K562 (cell line): Measurements from ENCODE around the gene TRMT10B. TPM values are rescaled to one million over a fixed set of nuclear protein-coding genes. Genes with fewer than 3 reads are reported as not detected.

Experiments used
- ARHGAP35 ChIP-seq: fragments of 450-650 bp; IDR thresholded peaks from 2 replicates; pipeline ENCODE4 v1.6.1; 2018; ENCODE audit not compliant: partially characterized antibody
- CBFA2T2 ChIP-seq: fragments of 450-650 bp; conservative IDR thresholded peaks from 2 replicates; pipeline ENCODE4 v1.6.1; 2017; ENCODE audit warnings: mild to moderate bottlenecking
- CBX5 ChIP-seq: IDR thresholded peaks from 2 replicates; pipeline ENCODE4 v1.6.1; 2014; ENCODE audit warnings: low read depth, borderline replicate concordance
- HDAC3 ChIP-seq: fragments of 450-650 bp; IDR thresholded peaks from 2 replicates; pipeline ENCODE4 v1.6.1; 2018; ENCODE audit warnings: borderline replicate concordance, mild to moderate bottlenecking, moderate library complexity; ENCODE audit not compliant: partially characterized antibody
- HSF4 ChIP-seq: fragments of 250-450 bp; sonication (Bioruptor Pico); IDR thresholded peaks from 2 replicates; pipeline ENCODE4 v2.1.2; 2022; ENCODE audit warnings: mild to moderate bottlenecking, moderate library complexity, borderline replicate concordance
- MCM3 ChIP-seq: fragments of 450-650 bp; IDR thresholded peaks from 2 replicates; pipeline ENCODE4 v1.6.1; 2016
- NFE2 ChIP-seq: IDR thresholded peaks from 2 replicates; pipeline ENCODE4 v1.6.1; 2014; ENCODE audit warnings: antibody characterized with exemption, low read depth
- SREBF2 ChIP-seq: sonication (generic); formaldehyde crosslinking; IDR thresholded peaks from 2 replicates; pipeline ENCODE4 v1.4.0; 2020; ENCODE audit warnings: mild to moderate bottlenecking, missing genetic modification reagents
- TEAD1 ChIP-seq, 2 experiments: fragments of 450-650 bp in 1 of 2; sonication (generic) in 1 of 2; formaldehyde crosslinking; IDR thresholded peaks; 2 replicates each; pipeline versions ENCODE4 v1.4.0 to v1.8.0; 2020 to 2022; ENCODE audit warnings: mild to moderate bottlenecking in 2 of 2, missing genetic modification reagents in 1 of 2
- ZC3H4 ChIP-seq: sonication (generic); formaldehyde crosslinking; IDR thresholded peaks from 2 replicates; pipeline ENCODE4 v1.9.0; 2021; ENCODE audit warnings: missing genetic modification reagents, borderline replicate concordance
- ZNF324 ChIP-seq: fragments of 250-450 bp; sonication (Bioruptor Pico); IDR thresholded peaks from 2 replicates; pipeline ENCODE4 v1.4.0; 2020; ENCODE audit warnings: mild to moderate bottlenecking
- ZNF561 ChIP-seq: fragments of 450-650 bp; formaldehyde crosslinking; conservative IDR thresholded peaks from 2 replicates; pipeline ENCODE4 v1.4.0; 2020; ENCODE audit warnings: mild to moderate bottlenecking, moderate library complexity
- ZNF764 ChIP-seq: fragments of 250-450 bp; sonication (Bioruptor Pico); IDR thresholded peaks from 2 replicates; pipeline ENCODE4 v1.4.0; 2020; ENCODE audit warnings: low read depth, mild to moderate bottlenecking, moderate library complexity
- polyA plus RNA-seq, 8 experiments: library from polyadenylated mRNA; depleted of rRNA in 4 of 8; stranded (reverse) in 5 of 8; unstranded in 3 of 8; fragments of >200 nt; fragmentation: Nextera tagmentation in 2 of 8; fragmentation: Illumina TruSeq in 1 of 8; extraction: Ambion mirVana in 2 of 8; extraction: Trizol in 1 of 8; gene quantifications; 2 replicates each; pipeline versions ENCODE4 v1.2.1 to v1.2.3, GENCODE V29; 2011 to 2014; ENCODE audit warnings: inconsistent platforms in 1 of 8, missing spikeins in 1 of 8
- total RNA-seq, 7 experiments: library from RNA; depleted of rRNA in 6 of 7; stranded (reverse); fragments of >200 nt in 6 of 7; fragmentation: Illumina TruSeq in 2 of 7; extraction: Trizol in 2 of 7; gene quantifications; 2 replicates each; pipeline versions ENCODE4 v1.2.1 to v1.2.3, GENCODE V29; 2011 to 2021; ENCODE audit warnings: low replicate concordance in 1 of 7
- TF ChIP-seq, protein P1 (sequence below): fragments of 450-650 bp; conservative IDR thresholded peaks from 2 replicates; pipeline ENCODE4 v1.6.1; 2016; ENCODE audit warnings: missing genetic modification characterization, low read depth, mild to moderate bottlenecking, missing compliant biosample characterization, moderate library complexity
- TF ChIP-seq, protein P2 (sequence below): fragments of 250-450 bp; sonication (Bioruptor Pico); IDR thresholded peaks from 2 replicates; pipeline ENCODE4 v1.6.1; 2021; ENCODE audit warnings: mild to moderate bottlenecking
- TF ChIP-seq, protein P3 (sequence below): sonication (generic); formaldehyde crosslinking; IDR thresholded peaks from 2 replicates; pipeline ENCODE4 v1.8.0; 2022; ENCODE audit warnings: missing genetic modification reagents, mild to moderate bottlenecking, borderline replicate concordance
- TF ChIP-seq, protein P4 (sequence below): IDR thresholded peaks from 3 replicates; pipeline ENCODE4 v1.6.1; 2011; ENCODE audit warnings: borderline replicate concordance, mild to moderate bottlenecking; ENCODE audit not compliant: insufficient read length, insufficient read depth
- TF ChIP-seq, protein P5 (sequence below): fragments of 450-650 bp; formaldehyde crosslinking; IDR thresholded peaks from 2 replicates; pipeline ENCODE4 v1.4.0; 2020; ENCODE audit warnings: mild to moderate bottlenecking
- TF ChIP-seq, protein P6 (sequence below): IDR thresholded peaks from 2 replicates; pipeline ENCODE4 v1.6.1; 2016; ENCODE audit warnings: missing genetic modification characterization, missing compliant biosample characterization
- TF ChIP-seq, protein P7 (sequence below): sonication (generic); formaldehyde crosslinking; IDR thresholded peaks from 2 replicates; pipeline ENCODE4 v1.8.1; 2023; ENCODE audit warnings: mild to moderate bottlenecking, missing genetic modification reagents, moderate library complexity

TRMT10B gene
- total and polyA plus RNA-seq, 9 of the 15 experiments (the other 6 are each of a cell fraction or from before 2014, with no cell fraction given) = 2.9 to 13.4 (median 7.0) TPM

DNA sequence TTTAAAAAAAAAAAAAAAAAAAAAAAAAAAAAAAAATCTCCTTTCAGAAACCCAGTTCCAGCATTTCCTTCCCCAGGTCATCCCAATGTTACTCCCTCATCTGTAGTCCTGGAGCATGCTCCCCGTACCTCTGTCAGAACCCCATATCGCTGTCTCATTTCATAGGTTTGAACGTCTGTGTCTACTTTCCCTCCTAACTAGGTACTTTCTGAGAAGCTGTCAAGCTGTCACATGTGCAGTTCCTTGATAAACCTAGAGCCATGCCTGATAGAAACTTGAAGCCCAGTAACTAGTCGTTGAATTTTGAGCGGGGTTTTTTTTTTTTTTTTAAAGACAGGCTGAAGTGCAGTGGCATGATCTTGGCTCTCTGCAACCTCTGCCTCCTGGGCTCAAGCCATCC, 15.7 kb downstream of the TRMT10B start (continued):
- TF ChIP-seq, protein P1, sequence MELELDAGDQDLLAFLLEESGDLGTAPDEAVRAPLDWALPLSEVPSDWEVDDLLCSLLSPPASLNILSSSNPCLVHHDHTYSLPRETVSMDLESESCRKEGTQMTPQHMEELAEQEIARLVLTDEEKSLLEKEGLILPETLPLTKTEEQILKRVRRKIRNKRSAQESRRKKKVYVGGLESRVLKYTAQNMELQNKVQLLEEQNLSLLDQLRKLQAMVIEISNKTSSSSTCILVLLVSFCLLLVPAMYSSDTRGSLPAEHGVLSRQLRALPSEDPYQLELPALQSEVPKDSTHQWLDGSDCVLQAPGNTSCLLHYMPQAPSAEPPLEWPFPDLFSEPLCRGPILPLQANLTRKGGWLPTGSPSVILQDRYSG (tag) = peak; percentile 59; the same call in 1 of the 2 replicates
- TF ChIP-seq ARHGAP35 (no peak), ZNF561 (CRISPR knock-in tag) (no peak), MCM3 (no peak), CBX5 (no peak), CBFA2T2 (peak; percentile 64), SREBF2 (CRISPR knock-in tag) (no peak), ZNF324 (CRISPR knock-in tag) (no peak), ZNF764 (CRISPR knock-in tag) (no peak), ZC3H4 (CRISPR knock-in tag) (no peak), HDAC3 (no peak), HSF4 (CRISPR knock-in tag) (no peak), NFE2 (no peak), TEAD1 (CRISPR knock-in tag; IDR thresholded peaks at IDR 0.05) (no peak)
- TF ChIP-seq, protein P2, sequence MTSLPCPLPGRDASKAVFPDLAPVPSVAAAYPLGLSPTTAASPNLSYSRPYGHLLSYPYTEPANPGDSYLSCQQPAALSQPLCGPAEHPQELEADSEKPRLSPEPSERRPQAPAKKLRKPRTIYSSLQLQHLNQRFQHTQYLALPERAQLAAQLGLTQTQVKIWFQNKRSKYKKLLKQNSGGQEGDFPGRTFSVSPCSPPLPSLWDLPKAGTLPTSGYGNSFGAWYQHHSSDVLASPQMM (CRISPR knock-in tag) = no peak
- TF ChIP-seq, protein P3, sequence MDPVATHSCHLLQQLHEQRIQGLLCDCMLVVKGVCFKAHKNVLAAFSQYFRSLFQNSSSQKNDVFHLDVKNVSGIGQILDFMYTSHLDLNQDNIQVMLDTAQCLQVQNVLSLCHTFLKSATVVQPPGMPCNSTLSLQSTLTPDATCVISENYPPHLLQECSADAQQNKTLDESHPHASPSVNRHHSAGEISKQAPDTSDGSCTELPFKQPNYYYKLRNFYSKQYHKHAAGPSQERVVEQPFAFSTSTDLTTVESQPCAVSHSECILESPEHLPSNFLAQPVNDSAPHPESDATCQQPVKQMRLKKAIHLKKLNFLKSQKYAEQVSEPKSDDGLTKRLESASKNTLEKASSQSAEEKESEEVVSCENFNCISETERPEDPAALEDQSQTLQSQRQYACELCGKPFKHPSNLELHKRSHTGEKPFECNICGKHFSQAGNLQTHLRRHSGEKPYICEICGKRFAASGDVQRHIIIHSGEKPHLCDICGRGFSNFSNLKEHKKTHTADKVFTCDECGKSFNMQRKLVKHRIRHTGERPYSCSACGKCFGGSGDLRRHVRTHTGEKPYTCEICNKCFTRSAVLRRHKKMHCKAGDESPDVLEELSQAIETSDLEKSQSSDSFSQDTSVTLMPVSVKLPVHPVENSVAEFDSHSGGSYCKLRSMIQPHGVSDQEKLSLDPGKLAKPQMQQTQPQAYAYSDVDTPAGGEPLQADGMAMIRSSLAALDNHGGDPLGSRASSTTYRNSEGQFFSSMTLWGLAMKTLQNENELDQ (CRISPR knock-in tag) = no peak
- TF ChIP-seq, protein P4, sequence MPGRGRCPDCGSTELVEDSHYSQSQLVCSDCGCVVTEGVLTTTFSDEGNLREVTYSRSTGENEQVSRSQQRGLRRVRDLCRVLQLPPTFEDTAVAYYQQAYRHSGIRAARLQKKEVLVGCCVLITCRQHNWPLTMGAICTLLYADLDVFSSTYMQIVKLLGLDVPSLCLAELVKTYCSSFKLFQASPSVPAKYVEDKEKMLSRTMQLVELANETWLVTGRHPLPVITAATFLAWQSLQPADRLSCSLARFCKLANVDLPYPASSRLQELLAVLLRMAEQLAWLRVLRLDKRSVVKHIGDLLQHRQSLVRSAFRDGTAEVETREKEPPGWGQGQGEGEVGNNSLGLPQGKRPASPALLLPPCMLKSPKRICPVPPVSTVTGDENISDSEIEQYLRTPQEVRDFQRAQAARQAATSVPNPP = no peak
- TF ChIP-seq, protein P5, sequence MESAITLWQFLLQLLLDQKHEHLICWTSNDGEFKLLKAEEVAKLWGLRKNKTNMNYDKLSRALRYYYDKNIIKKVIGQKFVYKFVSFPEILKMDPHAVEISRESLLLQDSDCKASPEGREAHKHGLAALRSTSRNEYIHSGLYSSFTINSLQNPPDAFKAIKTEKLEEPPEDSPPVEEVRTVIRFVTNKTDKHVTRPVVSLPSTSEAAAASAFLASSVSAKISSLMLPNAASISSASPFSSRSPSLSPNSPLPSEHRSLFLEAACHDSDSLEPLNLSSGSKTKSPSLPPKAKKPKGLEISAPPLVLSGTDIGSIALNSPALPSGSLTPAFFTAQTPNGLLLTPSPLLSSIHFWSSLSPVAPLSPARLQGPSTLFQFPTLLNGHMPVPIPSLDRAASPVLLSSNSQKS (CRISPR knock-in tag) = no peak
- TF ChIP-seq, protein P6, sequence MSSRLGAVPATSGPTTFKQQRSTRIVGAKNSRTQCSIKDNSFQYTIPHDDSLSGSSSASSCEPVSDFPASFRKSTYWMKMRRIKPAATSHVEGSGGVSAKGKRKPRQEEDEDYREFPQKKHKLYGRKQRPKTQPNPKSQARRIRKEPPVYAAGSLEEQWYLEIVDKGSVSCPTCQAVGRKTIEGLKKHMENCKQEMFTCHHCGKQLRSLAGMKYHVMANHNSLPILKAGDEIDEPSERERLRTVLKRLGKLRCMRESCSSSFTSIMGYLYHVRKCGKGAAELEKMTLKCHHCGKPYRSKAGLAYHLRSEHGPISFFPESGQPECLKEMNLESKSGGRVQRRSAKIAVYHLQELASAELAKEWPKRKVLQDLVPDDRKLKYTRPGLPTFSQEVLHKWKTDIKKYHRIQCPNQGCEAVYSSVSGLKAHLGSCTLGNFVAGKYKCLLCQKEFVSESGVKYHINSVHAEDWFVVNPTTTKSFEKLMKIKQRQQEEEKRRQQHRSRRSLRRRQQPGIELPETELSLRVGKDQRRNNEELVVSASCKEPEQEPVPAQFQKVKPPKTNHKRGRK = no peak
- TF ChIP-seq, protein P7, sequence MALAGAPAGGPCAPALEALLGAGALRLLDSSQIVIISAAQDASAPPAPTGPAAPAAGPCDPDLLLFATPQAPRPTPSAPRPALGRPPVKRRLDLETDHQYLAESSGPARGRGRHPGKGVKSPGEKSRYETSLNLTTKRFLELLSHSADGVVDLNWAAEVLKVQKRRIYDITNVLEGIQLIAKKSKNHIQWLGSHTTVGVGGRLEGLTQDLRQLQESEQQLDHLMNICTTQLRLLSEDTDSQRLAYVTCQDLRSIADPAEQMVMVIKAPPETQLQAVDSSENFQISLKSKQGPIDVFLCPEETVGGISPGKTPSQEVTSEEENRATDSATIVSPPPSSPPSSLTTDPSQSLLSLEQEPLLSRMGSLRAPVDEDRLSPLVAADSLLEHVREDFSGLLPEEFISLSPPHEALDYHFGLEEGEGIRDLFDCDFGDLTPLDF = no peak
